Anterior cingulate cortex (tissue), 58 donors: Measurements from ENCODE around the gene COL6A1.
A peak's percentile ranks its signal among the peaks of the same experiment; 100 is the strongest.

Experiments
- DNase-seq, 58 donors: peaks; one replicate each; lab custom pipeline; 2025; lab: John Stamatoyannopoulos, UW

The COL6A1 gene, protein sequence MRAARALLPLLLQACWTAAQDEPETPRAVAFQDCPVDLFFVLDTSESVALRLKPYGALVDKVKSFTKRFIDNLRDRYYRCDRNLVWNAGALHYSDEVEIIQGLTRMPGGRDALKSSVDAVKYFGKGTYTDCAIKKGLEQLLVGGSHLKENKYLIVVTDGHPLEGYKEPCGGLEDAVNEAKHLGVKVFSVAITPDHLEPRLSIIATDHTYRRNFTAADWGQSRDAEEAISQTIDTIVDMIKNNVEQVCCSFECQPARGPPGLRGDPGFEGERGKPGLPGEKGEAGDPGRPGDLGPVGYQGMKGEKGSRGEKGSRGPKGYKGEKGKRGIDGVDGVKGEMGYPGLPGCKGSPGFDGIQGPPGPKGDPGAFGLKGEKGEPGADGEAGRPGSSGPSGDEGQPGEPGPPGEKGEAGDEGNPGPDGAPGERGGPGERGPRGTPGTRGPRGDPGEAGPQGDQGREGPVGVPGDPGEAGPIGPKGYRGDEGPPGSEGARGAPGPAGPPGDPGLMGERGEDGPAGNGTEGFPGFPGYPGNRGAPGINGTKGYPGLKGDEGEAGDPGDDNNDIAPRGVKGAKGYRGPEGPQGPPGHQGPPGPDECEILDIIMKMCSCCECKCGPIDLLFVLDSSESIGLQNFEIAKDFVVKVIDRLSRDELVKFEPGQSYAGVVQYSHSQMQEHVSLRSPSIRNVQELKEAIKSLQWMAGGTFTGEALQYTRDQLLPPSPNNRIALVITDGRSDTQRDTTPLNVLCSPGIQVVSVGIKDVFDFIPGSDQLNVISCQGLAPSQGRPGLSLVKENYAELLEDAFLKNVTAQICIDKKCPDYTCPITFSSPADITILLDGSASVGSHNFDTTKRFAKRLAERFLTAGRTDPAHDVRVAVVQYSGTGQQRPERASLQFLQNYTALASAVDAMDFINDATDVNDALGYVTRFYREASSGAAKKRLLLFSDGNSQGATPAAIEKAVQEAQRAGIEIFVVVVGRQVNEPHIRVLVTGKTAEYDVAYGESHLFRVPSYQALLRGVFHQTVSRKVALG

DNA sequence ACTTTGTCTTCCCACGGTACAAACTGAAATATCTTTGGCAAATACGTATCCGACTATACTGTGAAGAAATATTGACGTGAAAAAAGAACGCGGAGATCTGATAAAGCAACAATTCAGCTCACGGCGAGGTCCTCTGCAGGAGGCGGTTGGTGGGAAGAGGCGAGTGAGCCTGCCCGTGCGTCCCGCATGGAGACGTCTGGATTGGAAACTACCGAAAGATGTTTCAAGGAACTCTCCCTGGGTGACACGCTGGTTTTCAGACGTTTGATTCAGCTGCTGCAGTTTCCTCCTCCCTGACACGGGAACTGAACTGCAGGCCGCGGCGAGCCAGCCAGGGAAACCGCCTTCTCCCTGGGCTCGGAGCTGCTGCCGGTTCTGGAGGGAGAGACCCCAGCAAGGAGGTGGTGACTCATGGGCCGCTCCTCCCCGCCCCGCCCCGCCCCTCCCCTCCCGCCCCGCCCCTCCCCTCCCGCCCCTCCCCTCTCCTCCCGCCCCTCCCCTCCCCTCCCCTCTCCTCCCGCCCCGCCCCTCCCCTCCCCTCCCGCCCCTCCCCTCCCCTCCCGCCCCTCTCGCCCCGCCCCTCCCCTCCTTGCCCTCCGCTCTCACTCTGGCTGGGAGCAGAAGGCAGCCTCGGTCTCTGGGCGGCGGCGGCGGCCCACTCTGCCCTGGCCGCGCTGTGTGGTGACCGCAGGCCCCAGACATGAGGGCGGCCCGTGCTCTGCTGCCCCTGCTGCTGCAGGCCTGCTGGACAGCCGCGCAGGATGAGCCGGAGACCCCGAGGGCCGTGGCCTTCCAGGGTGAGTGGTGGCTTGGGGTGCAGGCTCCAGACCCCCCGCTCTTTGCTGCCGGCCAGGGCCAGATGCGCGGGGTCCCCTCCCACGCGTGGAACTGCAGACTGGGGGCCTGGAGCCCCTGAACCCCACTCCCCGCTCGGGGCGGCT is at the start of gene COL6A1:
COL6A1 (plus strand) TSS at position 620 of the 941 bp plus-strand sequence; CDS start at position 701, 81 bp downstream.
- peak in 46 of 58 donors; percentile 16 to 80 (median 48) for DNase-seq

DNA sequence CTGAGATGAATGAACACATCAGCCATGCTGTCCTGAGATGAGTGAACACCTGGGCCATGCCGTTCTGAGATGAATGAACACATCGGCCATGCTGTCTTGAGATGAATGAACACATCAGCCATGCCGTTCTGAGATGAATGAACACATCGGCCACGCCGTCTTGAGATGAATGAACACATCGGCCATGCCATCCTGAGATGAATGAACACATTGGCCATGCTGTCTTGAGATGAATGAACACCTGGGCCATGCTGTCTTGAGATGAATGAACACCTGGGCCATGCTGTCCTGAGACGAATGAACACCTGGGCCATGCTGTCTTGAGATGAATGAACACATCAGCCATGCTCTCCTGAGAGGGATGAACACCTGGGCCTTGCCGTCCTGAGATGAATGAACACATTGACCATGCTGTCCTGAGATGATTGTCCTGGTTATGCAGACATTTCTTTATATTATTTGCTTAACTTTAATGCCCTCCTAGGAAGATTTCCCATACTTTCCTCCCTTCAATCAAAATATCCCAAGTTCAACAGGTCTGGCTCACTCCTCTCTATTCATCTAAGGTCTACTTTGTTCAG is 48.6 kb upstream of the COL6A1 start:
- DNase-seq = no peak

DNA sequence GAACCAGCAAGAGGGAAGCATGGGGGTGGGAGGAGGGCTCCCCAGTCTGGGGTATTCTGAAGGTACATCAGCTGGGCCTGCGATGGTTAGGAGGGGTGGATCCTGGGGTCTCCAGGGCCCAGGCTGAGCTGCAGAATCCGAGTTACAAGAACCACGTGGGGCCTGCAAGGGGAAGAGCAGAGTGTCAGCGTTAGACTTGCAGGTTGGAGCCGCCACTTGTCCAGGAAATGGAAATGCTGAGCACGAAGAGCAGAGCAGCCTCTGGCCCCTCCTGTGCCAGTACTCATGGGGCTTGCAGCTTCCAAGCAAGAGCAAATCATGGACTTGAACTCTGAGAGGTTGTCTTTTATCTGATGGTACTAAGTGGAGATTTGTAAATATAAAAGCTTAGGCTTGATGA is 47.5 kb upstream of the COL6A1 start:
- no peak for DNase-seq

DNA sequence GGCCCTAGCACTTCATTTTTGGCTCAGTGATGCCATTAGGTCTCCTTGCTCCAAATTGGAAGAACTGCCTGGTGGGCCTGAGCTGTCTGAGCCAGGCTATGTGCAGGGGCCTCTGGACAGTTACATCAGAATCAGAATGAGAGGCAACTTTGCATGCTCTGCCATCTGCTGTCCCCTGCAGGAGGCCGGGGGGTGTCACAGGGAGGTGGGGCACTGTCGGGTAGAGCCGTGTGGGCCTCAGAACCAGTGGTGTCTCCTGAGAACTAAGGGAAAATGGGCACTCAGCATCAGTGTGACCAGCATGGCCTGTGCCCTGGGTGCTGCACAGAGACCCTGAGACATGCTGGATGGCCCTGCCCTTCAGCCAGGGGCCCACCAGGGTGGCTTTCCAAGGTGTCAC is 47.0 kb upstream of the COL6A1 start:
- DNase-seq = no peak

DNA sequence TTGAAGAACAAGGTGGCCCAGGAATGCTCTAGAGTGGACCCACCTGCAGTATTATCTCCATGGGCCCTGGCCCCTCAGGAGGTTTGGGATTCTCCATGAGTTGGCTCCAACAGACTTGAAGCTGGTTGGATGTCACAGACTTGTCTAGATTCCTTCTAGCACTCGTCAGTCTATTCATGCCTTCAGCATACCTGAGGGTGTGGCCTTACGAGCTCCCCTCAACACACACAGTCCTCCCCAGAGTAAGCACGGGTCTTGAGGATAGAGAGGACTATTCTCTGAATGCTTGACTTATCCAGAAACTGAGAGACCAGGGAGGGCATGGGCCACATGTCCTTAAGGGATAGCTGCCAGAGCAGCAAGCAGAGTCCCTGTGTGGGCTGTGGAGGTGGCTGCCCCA is 45.9 kb upstream of the COL6A1 start:
- no peak for DNase-seq

DNA sequence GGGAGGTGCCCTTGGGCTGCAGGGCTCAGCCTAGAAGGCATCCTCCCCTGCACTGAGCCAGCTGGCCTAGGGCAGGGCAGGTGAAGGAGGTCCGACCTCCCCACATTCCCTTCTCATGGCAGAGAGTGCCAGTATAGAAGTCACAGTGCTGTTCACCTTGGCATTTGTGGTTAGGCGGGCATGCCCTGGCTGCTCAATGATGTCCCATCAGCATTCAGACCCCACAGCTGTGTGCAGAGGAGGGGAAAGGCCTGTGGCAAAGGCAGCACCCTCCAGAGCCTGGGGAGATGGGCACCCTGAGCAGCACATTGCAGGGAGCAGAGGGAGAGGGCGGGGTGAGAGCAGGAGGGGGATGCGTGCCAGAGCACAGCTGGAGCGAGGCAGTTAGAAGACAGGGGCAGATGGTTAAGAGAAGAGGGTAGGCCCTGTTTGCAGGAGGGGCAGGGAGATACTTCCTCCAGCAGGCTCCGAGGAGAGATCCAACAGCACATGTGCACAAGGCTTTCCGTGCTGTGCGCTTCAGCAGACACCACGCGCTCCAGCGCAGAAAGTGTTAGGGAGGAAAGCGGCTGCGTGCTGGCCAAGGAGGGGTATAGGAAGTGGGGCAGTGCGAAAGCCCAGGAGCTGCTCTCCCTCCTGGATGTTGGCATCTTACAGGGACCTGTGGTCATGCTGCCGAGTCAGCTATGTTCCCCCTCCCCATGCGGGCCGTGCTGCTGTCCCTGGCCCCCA is 43.7 kb upstream of the COL6A1 start:
- no peak for DNase-seq

DNA sequence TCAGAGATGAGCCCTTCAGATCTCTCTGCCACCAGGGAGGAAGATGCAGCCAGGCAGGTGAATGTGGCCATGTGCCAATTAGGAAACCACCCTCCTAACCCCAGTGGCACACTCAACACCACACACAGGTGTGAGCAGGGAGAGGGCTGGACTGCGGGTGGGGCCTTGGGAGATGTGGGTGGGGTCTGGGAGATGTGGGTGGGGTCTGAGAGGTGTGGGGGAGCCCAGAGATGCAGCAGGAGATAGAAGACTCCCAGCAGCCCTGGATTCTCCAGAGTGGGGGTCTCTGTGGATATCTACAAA is 43.2 kb upstream of the COL6A1 start:
- DNase-seq = no peak

DNA sequence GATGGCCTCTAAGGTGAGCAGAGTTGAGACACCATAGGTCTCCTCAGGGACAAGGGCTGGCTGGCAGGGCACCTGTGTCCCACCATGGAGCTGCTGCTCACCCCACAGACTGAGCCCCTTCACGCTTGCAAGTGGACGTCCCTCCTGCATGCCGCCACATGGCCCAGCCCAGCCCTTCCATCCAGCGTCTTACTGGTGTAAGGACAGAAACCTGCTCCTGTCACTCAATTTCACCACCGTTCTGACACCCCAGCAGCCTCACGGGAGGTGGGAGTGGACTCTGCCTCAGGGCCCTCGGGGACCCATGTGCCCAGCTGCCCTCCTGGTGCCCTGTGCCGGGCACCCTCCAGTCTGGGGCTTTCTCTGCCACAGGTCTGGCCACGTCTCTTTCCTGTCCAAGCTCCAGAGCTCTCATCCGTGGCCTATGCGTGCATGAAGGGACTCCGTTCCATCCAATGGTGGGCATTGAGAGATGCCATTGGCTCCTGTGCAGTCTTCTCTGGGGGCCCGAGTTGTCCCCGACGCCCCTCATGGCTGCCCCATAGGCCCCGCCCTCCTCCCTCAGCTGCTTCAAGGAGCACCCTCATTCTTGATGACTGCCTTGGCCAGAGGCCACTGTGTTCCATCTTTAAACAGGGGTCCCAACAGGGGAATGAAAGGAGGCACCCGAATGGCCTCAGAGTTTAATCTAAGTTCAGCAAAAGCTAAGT is 42.6 kb upstream of the COL6A1 start:
- DNase-seq = no peak

DNA sequence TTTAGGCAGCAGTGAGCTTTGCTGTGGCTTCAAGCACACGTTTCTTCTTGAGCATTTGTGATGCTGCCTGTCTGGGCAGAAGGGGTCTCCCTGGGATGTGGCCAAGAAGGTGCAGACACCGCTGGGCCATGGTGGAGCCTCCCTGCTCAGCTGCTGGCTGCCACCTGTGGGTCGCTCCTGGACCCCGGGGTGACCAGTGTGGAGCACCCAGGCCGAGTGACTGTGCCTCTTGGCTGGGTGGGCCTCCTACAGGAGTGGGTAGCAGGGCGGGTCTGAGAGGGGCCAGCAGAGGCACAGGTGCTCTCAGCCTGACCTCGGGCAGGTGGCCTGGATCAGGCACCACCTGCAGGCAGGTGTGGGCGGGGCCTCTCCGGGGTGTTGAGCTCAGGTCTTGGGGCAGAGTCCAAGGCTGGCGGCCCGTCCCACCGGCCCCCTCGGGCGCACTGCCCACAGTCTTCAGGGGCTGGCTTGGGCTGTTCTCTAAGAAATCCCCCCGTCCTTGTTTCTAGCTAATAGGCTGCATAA is 42.0 kb upstream of the COL6A1 start:
- DNase-seq = no peak

DNA sequence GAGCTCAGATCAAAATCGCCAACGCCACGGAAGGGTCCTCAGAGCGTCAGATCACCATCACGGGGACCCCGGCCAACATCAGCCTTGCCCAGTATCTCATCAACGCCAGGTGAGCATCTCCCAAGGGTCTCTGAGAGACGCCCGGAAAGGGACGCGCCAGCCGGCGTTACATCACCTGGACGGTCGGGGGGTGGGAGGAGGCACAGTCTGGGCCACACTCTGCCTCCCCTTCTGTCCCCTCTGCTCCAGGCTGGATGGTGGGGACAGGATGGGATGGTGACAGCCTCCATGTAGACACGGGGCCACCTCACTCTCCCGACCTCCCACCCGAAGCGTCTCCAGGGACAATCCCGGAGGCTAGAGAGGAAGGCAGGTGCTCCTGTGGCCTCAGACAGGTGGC is 41.5 kb upstream of the COL6A1 start:
- no peak for DNase-seq

DNA sequence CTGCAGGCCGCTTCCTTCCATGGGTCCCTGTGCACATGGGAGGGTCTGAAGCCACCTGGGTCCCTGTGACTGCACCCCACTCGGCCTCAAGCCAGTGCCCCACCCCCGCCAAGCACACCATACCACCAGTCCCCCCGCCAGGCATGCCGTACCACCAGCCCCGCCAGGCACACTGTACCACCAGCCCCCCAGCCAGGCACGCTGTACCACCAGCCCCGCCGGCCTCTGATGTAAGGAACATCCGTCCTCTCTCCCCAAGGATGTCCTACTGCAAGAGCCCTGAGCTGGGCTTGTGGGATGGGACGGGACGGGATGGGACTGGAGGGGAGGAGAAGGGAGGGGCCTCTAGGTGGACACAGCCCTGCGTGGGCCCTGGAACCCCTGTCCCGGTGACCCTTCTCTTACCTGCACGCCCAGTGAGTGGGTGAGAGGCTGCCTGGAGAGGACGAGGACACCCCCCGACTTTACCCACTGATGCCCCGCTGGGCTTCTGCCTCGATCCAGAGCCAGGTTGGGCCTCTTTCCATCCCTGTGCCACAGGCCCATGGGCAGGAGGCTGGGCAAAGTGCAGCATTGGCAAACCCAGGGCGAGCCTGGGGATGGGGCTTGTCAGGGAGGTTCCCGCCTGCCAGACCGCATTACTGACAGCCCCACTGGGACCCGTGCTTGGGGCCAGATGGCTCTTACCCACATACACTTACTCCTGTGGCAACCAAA is 40.8 kb upstream of the COL6A1 start:
- DNase-seq = no peak

DNA sequence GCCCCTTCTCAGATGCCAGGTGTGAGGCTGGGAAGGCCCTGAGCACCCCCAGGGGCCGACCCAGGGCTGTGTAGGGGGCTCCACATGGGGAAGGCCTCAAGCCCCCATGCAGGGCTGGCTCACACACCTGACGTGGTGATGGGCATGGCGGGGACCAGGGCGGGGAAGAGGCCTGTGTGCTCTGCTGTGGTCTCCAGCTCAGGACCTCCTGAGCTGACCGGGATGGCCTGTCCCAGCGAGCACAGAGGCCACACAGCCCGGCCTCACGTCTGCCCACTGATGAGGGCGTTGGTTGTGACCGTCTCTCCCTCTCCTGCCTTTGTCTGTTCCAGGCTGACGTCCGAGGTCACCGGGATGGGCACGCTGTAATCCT is 40.2 kb upstream of the COL6A1 start:
- DNase-seq = no peak

DNA sequence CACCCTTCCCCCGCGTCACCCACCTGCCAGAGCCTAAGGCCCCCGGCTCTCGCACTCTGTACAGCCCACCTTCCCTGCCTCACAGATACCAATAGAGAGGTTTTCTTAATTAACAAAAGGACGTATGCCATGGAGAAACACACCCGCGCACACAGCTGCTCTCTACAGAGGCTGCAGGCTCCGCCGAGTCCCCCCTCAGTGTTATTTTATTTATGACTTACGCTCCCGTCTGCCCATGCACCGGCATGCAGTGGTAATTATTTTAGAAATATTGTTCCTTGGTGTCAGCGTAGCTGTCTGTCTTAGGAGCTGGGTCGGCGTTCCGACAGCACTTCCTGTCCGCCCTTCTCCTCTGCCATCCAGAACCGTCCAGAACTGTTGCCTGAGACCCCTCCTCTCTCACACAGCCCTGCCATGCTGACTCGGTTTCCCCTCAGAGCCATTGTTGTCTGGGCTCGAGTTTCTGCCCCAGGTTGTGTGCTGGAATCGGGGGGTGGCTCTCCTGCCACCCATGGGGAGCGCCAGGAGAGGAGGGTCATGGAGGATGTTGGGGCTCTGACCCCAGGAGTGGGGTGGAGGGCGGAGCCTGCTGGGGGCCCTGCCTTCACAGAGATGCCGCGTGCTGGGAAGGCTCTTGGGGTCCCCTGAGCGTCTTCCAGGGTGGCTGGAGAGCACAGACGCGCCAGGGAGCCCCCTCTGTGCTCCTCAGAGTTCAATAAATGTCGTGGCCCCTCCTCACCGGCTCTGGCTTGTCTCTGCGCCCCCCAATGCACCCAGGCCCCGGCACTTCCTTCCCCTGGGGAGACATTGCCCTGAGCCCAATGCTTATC is 39.6 kb upstream of the COL6A1 start:
- no peak for DNase-seq

DNA sequence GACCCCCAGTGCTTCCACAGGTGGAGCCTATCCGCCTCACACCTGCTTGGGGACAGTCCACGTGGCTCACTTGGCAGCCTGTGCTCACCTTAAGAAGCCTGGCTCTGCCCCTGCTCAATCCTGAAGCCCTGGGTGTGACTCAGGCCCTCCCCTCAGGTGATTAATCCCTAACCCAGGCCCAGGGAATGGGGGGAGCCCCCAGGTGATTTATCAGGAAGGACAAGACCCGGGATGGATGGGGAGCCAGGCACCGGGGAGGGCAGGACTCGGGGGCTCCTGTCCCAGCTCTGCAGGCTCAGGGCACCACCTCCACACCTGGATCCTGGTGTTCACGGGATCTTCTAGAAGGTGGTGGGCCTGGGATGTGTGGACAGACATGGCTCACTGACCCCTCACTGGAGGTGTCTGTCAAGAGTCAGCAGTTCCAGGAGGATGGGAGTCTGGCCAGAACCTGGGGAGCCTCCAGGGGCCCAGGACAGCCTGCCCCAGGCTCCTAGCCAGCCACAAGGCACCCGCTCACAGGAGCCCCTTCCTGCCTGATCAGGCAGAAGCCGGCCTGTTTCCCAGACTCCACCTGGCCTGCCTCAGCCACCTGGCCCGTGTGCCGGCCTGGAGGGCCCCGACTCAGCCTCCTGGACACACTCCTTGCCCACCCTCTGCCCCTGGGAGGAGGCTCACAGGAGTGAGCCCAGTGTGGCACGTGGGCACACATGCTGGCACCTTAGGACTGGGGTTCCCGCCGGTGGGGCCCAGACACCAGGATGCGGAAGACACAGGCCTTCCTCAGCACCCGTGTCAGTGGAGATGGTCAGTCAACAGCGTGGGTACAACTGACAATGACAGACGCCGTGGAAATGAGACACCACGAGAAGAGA is 38.6 kb upstream of the COL6A1 start:
- DNase-seq = no peak

DNA sequence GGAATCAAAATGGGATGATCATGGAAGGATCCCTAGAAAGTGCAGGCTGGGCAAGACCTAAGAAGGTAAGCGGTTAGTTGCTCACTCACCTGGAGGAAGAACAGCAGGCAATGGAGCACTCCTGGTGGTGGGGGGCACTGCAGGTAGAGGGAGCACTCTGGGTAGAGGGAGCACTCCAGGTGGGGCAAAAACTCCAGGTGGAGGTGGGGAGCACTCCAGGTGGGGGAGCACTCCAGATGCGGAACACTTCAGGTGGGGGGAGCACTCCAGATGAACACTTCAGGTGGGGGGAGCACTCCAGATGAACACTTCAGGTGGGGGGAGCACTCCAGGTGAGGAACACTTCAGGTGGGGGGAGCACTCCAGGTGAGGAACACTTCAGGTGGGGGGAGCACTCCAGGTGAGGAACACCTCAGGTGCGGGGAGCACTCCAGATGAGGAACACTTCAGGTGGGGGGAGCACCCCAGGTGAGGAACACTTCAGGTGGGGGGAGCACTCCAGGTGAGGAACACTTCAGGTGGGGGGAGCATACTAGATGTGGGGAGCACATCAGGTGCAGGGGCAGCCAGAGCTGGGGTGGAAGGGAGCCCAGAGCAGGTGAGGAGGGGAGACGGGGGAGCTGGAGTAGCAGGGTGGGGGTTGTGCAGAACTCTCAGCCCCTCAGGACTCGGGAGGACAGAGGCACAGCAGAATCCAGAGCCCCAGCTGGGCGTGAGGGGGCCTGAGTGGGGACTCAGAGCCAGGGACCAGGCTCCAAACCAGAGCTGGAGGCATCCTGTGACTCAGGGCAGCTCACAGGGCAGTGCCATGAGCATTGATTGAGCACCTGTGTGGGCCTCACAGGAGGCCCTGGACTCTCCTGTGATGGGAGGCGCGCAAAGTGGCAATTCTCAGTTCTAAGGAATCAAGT is 37.7 kb upstream of the COL6A1 start:
- no peak for DNase-seq
